Activated T-helper 17 cell treated with anti-CD3 and anti-CD28 coated beads, Interleukin-2, amount 50 U/mL, for 72 hours (primary cell): ENCODE results near the gene UBA7. TPM values are rescaled to one million over a fixed set of nuclear protein-coding genes. Genes with fewer than 3 reads are reported as not detected.
"Not testable (repeated sequence)": the region's sequence is repeated elsewhere in the genome, so short reads cannot be mapped to it uniquely, and the experiment has no call there.

Experiments used
- ATAC-seq: fragments of 150-1000 bp; cut with Tn5 transposase; replicated peaks from 2 replicates; pipeline ENCODE4 v1.10.0; 2021; ENCODE audit warnings: mild to moderate bottlenecking, moderate library complexity
- H3K27ac Mint-ChIP-seq: one replicate; pipeline ENCODE4 v1.8.0; 2022; ENCODE audit warnings: mixed read lengths
- H3K27me3 Mint-ChIP-seq: one replicate; pipeline ENCODE4 v1.8.0; 2022; ENCODE audit warnings: mixed read lengths
- H3K36me3 Mint-ChIP-seq: one replicate; pipeline ENCODE4 v1.8.0; 2022; ENCODE audit warnings: low read depth, mild to moderate bottlenecking, mixed read lengths
- H3K4me1 Mint-ChIP-seq: one replicate; pipeline ENCODE4 v1.8.0; 2022; ENCODE audit warnings: mixed read lengths
- H3K4me3 Mint-ChIP-seq: one replicate; pipeline ENCODE4 v1.8.0; 2022; ENCODE audit warnings: mild to moderate bottlenecking, mixed read lengths
- H3K9me3 Mint-ChIP-seq: one replicate; pipeline ENCODE4 v1.8.0; 2022; ENCODE audit warnings: mixed read lengths
- total RNA-seq, 2 donors: library from RNA; stranded (reverse); gene quantifications; one replicate each; pipeline ENCODE4 v1.2.3, GENCODE V29; 2022

UBA7 gene
- total RNA-seq, 2 donors from 2014 or later: 68.6 to 94.2 TPM

GRCh38 chr3:49781415-49782199 is 32.1 kb downstream of the UBA7 start:
- peak overlapping the region; percentile 26 for H3K27ac Mint-ChIP-seq
- no peak overlapping the region for H3K4me3 Mint-ChIP-seq
- ATAC-seq: no peak
- H3K27me3 Mint-ChIP-seq: no peaks in the 10 kb centered on the region
- peaks cover 75% of the 10 kb centered on the region for H3K36me3 Mint-ChIP-seq
- peaks cover 29% of the 10 kb centered on the region for H3K4me1 Mint-ChIP-seq
- H3K9me3 Mint-ChIP-seq: no peaks in the 10 kb centered on the region

- peak overlapping the region; percentile 26 for H3K27ac Mint-ChIP-seq
- not testable (repeated sequence) for H3K27me3 Mint-ChIP-seq, ATAC-seq, H3K4me3 Mint-ChIP-seq, H3K9me3 Mint-ChIP-seq
- peaks cover 79% of the 10 kb centered on the region for H3K36me3 Mint-ChIP-seq
- peaks cover 29% of the 10 kb centered on the region for H3K4me1 Mint-ChIP-seq
Measured at GRCh38 chr3:49780975-49781365, 32.8 kb downstream of the UBA7 start.

GRCh38 chr3:49780080-49780974 is 33.4 kb downstream of the UBA7 start:
- no peaks in the 10 kb centered on the region for H3K27me3 Mint-ChIP-seq
- no peaks in the 10 kb centered on the region for H3K9me3 Mint-ChIP-seq
- peaks cover 80% of the 10 kb centered on the region for H3K36me3 Mint-ChIP-seq
- no peak for ATAC-seq
- peaks cover 25% of the 10 kb centered on the region for H3K4me1 Mint-ChIP-seq
- H3K4me3 Mint-ChIP-seq: no peak overlapping the region
- no peak overlapping the region for H3K27ac Mint-ChIP-seq

- Mint-ChIP-seq H3K9me3 (no peaks in the 10 kb centered on the region), H3K4me1 (peaks cover 21% of the 10 kb centered on the region), H3K4me3 (no peak overlapping the region), H3K27ac (no peak overlapping the region), H3K27me3 (no peaks in the 10 kb centered on the region), H3K36me3 (peaks cover 79% of the 10 kb centered on the region)
- ATAC-seq: no peak
Measured at GRCh38 chr3:49779358-49780079, 34.2 kb downstream of the UBA7 start.

- ATAC-seq, H3K4me3 Mint-ChIP-seq, H3K9me3 Mint-ChIP-seq, H3K27ac Mint-ChIP-seq, H3K27me3 Mint-ChIP-seq: not testable (repeated sequence)
- Mint-ChIP-seq H3K36me3 (peaks cover 54% of the 10 kb centered on the region), H3K4me1 (peaks cover 16% of the 10 kb centered on the region)
Measured at GRCh38 chr3:49776101-49776500, 37.7 kb downstream of the UBA7 start.

- no peak for ATAC-seq
- Mint-ChIP-seq H3K27me3 (no peaks in the 10 kb centered on the region), H3K9me3 (no peaks in the 10 kb centered on the region)
Measured at GRCh38 chr3:49775538-49775937, 38.2 kb downstream of the UBA7 start.

GRCh38 chr3:49772703-49773102 is 41.0 kb downstream of the UBA7 start:
- no peak overlapping the region for H3K4me3 Mint-ChIP-seq

More at GRCh38 chr3:49775538-49775937, 38.2 kb downstream of the UBA7 start:
- Mint-ChIP-seq H3K4me1 (peaks cover 15% of the 10 kb centered on the region), H3K36me3 (peaks cover 49% of the 10 kb centered on the region), H3K27ac (no peak overlapping the region), H3K4me3 (no peak overlapping the region)

GRCh38 chr3:49771340-49771938 is 42.3 kb downstream of the UBA7 start:
- H3K9me3 Mint-ChIP-seq: no peaks in the 10 kb centered on the region
- no peak for ATAC-seq
- H3K36me3 Mint-ChIP-seq: peaks cover 34% of the 10 kb centered on the region
- no peak overlapping the region for H3K27ac Mint-ChIP-seq
- no peaks in the 10 kb centered on the region for H3K27me3 Mint-ChIP-seq
- H3K4me3 Mint-ChIP-seq: no peak overlapping the region
- peaks cover 6% of the 10 kb centered on the region for H3K4me1 Mint-ChIP-seq

More at GRCh38 chr3:49772703-49773102, 41.0 kb downstream of the UBA7 start:
- no peak for ATAC-seq
- Mint-ChIP-seq H3K36me3 (peaks cover 45% of the 10 kb centered on the region), H3K9me3 (no peaks in the 10 kb centered on the region), H3K4me1 (peaks cover 6% of the 10 kb centered on the region), H3K27ac (no peak overlapping the region), H3K27me3 (no peaks in the 10 kb centered on the region)

GRCh38 chr3:49769926-49770325 is 43.8 kb downstream of the UBA7 start:
- Mint-ChIP-seq H3K27me3 (no peaks in the 10 kb centered on the region), H3K4me3 (no peak overlapping the region), H3K36me3 (peaks cover 22% of the 10 kb centered on the region), H3K27ac (peak overlapping the region; percentile 4), H3K9me3 (no peaks in the 10 kb centered on the region), H3K4me1 (peaks cover 6% of the 10 kb centered on the region)
- ATAC-seq: no peak

GRCh38 chr3:49769286-49769915 is 44.4 kb downstream of the UBA7 start:
- H3K4me1 Mint-ChIP-seq: peaks cover 6% of the 10 kb centered on the region
- ATAC-seq: peak; percentile 53
- H3K27ac Mint-ChIP-seq: peak overlapping the region; percentile 4

GRCh38 chr3:49763981-49764380 is 49.8 kb downstream of the UBA7 start:
- Mint-ChIP-seq H3K4me3 (no peak overlapping the region), H3K27ac (no peak overlapping the region), H3K9me3 (no peaks in the 10 kb centered on the region), H3K27me3 (no peaks in the 10 kb centered on the region), H3K4me1 (peaks cover 4% of the 10 kb centered on the region), H3K36me3 (peaks cover 28% of the 10 kb centered on the region)
- no peak for ATAC-seq

More at GRCh38 chr3:49769286-49769915, 44.4 kb downstream of the UBA7 start:
- Mint-ChIP-seq H3K4me3 (no peak overlapping the region), H3K9me3 (no peaks in the 10 kb centered on the region), H3K27me3 (no peaks in the 10 kb centered on the region), H3K36me3 (peaks cover 19% of the 10 kb centered on the region)

GRCh38 chr3:49761661-49762060 is 52.1 kb downstream of the UBA7 start:
- Mint-ChIP-seq H3K27ac (no peak overlapping the region), H3K4me1 (peaks cover 4% of the 10 kb centered on the region), H3K27me3 (no peaks in the 10 kb centered on the region), H3K36me3 (peaks cover 26% of the 10 kb centered on the region), H3K9me3 (no peaks in the 10 kb centered on the region), H3K4me3 (no peak overlapping the region)
- ATAC-seq: no peak

- peaks cover 17% of the 10 kb centered on the region for H3K4me1 Mint-ChIP-seq
- no peaks in the 10 kb centered on the region for H3K27me3 Mint-ChIP-seq
- H3K4me3 Mint-ChIP-seq: no peak overlapping the region
- no peak for ATAC-seq
- H3K27ac Mint-ChIP-seq: no peak overlapping the region
- H3K9me3 Mint-ChIP-seq: no peaks in the 10 kb centered on the region
- peaks cover 34% of the 10 kb centered on the region for H3K36me3 Mint-ChIP-seq
Measured at GRCh38 chr3:49759226-49759625, 54.5 kb downstream of the UBA7 start.
